ENCODE results near the gene PDPR.
"Not testable (repeated sequence)": the region's sequence is repeated elsewhere in the genome, so short reads cannot be mapped to it uniquely, and the experiment has no call there.

DNA sequence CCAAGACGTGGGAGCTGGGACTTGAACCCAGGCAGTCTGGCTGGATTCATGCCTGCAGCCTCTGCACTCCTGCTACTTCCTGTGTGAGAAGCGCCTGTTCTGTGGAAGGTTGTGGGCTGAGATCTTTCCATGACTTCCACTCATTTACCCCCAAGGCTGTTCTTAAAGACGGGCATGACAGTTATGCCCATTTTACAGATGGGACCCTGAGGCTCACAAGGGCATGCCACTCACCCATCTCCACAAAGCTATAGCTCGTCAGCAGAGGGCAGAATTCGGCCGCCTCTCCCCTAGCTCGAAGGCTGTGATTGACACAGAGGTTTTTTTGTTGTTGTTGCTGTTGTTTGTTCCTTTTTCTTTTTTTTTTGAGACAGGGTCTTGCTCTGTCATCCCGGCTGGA lies 85.9 kb downstream of the PDPR start:
- TF ChIP-seq MAZ (IDR thresholded peaks at IDR 0.05; ENCODE audit: borderline replicate concordance, low read depth, low read length); POLR2A (IDR thresholded peaks at IDR 0.05; ENCODE audit: low read depth, low read length); MAFK (IDR thresholded peaks at IDR 0.05; ENCODE audit: low read depth, low read length); RAD21 (IDR thresholded peaks at IDR 0.05; ENCODE audit: low read length); FOS (IDR thresholded peaks at IDR 0.05; ENCODE audit: low read depth, low read length); RFX5 (IDR thresholded peaks at IDR 0.05; ENCODE audit: low read depth, low read length); SMC3 (IDR thresholded peaks at IDR 0.05; ENCODE audit: low read depth, low read length); CEBPB (IDR thresholded peaks at IDR 0.05; ENCODE audit: low read depth, low read length); BHLHE40 (IDR thresholded peaks at IDR 0.05; ENCODE audit: low read depth, low read length): not testable (repeated sequence)
- TF ChIP-seq, protein P1, sequence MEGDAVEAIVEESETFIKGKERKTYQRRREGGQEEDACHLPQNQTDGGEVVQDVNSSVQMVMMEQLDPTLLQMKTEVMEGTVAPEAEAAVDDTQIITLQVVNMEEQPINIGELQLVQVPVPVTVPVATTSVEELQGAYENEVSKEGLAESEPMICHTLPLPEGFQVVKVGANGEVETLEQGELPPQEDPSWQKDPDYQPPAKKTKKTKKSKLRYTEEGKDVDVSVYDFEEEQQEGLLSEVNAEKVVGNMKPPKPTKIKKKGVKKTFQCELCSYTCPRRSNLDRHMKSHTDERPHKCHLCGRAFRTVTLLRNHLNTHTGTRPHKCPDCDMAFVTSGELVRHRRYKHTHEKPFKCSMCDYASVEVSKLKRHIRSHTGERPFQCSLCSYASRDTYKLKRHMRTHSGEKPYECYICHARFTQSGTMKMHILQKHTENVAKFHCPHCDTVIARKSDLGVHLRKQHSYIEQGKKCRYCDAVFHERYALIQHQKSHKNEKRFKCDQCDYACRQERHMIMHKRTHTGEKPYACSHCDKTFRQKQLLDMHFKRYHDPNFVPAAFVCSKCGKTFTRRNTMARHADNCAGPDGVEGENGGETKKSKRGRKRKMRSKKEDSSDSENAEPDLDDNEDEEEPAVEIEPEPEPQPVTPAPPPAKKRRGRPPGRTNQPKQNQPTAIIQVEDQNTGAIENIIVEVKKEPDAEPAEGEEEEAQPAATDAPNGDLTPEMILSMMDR (conservative IDR thresholded peaks at IDR 0.05; ENCODE audit: low read depth, low read length): not testable (repeated sequence)
- TF ChIP-seq, protein P2, sequence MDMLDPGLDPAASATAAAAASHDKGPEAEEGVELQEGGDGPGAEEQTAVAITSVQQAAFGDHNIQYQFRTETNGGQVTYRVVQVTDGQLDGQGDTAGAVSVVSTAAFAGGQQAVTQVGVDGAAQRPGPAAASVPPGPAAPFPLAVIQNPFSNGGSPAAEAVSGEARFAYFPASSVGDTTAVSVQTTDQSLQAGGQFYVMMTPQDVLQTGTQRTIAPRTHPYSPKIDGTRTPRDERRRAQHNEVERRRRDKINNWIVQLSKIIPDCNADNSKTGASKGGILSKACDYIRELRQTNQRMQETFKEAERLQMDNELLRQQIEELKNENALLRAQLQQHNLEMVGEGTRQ (IDR thresholded peaks at IDR 0.05; ENCODE audit: low read depth, low read length): not testable (repeated sequence)
- TF ChIP-seq, protein P3, sequence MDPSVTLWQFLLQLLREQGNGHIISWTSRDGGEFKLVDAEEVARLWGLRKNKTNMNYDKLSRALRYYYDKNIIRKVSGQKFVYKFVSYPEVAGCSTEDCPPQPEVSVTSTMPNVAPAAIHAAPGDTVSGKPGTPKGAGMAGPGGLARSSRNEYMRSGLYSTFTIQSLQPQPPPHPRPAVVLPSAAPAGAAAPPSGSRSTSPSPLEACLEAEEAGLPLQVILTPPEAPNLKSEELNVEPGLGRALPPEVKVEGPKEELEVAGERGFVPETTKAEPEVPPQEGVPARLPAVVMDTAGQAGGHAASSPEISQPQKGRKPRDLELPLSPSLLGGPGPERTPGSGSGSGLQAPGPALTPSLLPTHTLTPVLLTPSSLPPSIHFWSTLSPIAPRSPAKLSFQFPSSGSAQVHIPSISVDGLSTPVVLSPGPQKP (IDR thresholded peaks at IDR 0.05; ENCODE audit: borderline replicate concordance, low read depth, low read length): not testable (repeated sequence)
